ENCODE data around the gene SDHA.

DNA sequence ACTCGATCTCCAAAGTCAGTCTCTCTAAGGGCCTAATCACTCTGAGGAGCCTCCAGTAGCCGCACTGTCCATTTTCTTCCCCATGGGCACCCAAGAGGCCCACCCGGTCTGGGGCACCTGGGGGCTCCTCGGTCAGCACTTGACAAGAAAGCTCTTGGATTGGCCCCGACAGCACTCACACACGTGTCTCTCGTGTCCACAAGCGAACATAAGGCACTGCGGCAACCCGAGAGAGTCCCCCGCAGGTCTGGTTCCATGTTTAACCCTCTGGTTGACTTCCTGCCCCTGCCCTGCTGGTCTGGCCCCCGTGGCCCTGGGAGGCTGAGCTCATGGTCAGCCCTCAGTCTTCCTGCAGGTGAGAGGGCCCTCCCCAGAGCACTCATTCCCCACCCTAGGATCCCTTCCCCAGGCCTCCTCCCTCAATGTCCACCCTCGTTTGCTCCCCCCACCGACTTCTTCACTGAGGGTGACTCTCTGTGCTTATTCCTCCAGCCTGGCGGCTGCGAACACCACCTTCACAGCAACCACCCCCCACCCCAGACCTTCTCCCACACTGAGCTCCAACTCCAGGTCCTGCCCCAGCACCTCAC lies 43.1 kb upstream of the SDHA start:
- TF ChIP-seq, protein P1, sequence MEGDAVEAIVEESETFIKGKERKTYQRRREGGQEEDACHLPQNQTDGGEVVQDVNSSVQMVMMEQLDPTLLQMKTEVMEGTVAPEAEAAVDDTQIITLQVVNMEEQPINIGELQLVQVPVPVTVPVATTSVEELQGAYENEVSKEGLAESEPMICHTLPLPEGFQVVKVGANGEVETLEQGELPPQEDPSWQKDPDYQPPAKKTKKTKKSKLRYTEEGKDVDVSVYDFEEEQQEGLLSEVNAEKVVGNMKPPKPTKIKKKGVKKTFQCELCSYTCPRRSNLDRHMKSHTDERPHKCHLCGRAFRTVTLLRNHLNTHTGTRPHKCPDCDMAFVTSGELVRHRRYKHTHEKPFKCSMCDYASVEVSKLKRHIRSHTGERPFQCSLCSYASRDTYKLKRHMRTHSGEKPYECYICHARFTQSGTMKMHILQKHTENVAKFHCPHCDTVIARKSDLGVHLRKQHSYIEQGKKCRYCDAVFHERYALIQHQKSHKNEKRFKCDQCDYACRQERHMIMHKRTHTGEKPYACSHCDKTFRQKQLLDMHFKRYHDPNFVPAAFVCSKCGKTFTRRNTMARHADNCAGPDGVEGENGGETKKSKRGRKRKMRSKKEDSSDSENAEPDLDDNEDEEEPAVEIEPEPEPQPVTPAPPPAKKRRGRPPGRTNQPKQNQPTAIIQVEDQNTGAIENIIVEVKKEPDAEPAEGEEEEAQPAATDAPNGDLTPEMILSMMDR (optimal IDR thresholded peaks at IDR 0.05 in 1 of 3, IDR thresholded peaks at IDR 0.05 in 1 of 3, conservative IDR thresholded peaks at IDR 0.05 in 1 of 3; ENCODE audit: extremely low read depth in 1 of 3, insufficient read depth in 2 of 3, low read length in 3 of 3): no peak
- TF ChIP-seq EZH2 (IDR thresholded peaks at IDR 0.05; ENCODE audit: low read length): no peak
